Measurements from ENCODE around the gene RNF168. TPM values are rescaled to one million over a fixed set of nuclear protein-coding genes. Genes with fewer than 3 reads are reported as not detected.

RNF168 gene
- total RNA-seq, 1 experiment from 2014 or later, result 18.9 TPM

- intact Hi-C loops (cut with micrococcal nuclease; ENCODE audit: unreplicated experiment), result no loop called here
- H3K36me3 Mint-ChIP-seq (ENCODE audit: insufficient read depth, unreplicated experiment), result peaks cover 17% of the 10 kb centered on the region
- H3K27me3 Mint-ChIP-seq (ENCODE audit: insufficient read depth, unreplicated experiment), result no peaks in the 10 kb centered on the region
- BruUV-seq (replicated peaks), result no TSS peak
- H3K4me1 Mint-ChIP-seq (ENCODE audit: low read depth, unreplicated experiment), result no peaks in the 10 kb centered on the region
- Histone ChIP-seq H3K4me1 (no peaks in the 10 kb centered on the region), H3K4me3 (ENCODE audit: low read depth, low read length) (no peak overlapping the region), H3K27me3 (replicated peaks; ENCODE audit: control insufficient read depth, insufficient read depth, low read length) (no peaks in the 10 kb centered on the region), H3K36me3 (ENCODE audit: control insufficient read depth, insufficient read depth, low read length) (0 out of 2 replicates have a peak, but pooled peaks cover 1% of the 10 kb centered on the region), H3K9me3 (no peaks in the 10 kb centered on the region)
- H3K4me3 Mint-ChIP-seq (ENCODE audit: unreplicated experiment), result no peak overlapping the region
- no peak for TF ChIP-seq CTCF (IDR thresholded peaks at IDR 0.05; ENCODE audit: insufficient read depth in 1 of 2, low read depth in 1 of 2, low read length in 1 of 2, severe bottlenecking in 1 of 2, unreplicated experiment in 1 of 2)
- no peak overlapping the region for H3K27ac Mint-ChIP-seq (ENCODE audit: unreplicated experiment)
- no peak for DNase-seq
- POLR2A ChIA-PET, result no interaction called here
- no peaks in the 10 kb centered on the region for H3K9me3 Mint-ChIP-seq (ENCODE audit: unreplicated experiment)
- CTCF ChIA-PET, result no interaction called here
Measured at GRCh38 chr3:196493292-196493691, 10.3 kb downstream of the RNF168 start.

- Mint-ChIP-seq H3K27me3 (ENCODE audit: insufficient read depth, unreplicated experiment) (no peaks in the 10 kb centered on the region), H3K4me1 (ENCODE audit: low read depth, unreplicated experiment) (no peaks in the 10 kb centered on the region), H3K9me3 (ENCODE audit: unreplicated experiment) (no peaks in the 10 kb centered on the region), H3K4me3 (ENCODE audit: unreplicated experiment) (no peak overlapping the region), H3K27ac (ENCODE audit: unreplicated experiment) (no peak overlapping the region), H3K36me3 (ENCODE audit: insufficient read depth, unreplicated experiment) (peaks cover 14% of the 10 kb centered on the region)
- intact Hi-C loops (cut with micrococcal nuclease; ENCODE audit: unreplicated experiment), result no loop called here
- Histone ChIP-seq H3K9me3 (no peaks in the 10 kb centered on the region), H3K4me1 (no peaks in the 10 kb centered on the region), H3K36me3 (ENCODE audit: control insufficient read depth, insufficient read depth, low read length) (peaks cover 1% of the 10 kb centered on the region; the same call in 1 of the 2 replicates), H3K4me3 (ENCODE audit: low read depth, low read length) (no peak overlapping the region), H3K27me3 (replicated peaks; ENCODE audit: control insufficient read depth, insufficient read depth, low read length) (no peaks in the 10 kb centered on the region)
- ChIA-PET POLR2A (no interaction called here), CTCF (no interaction called here)
- no peak for TF ChIP-seq CTCF (IDR thresholded peaks at IDR 0.05; ENCODE audit: insufficient read depth in 1 of 2, low read depth in 1 of 2, low read length in 1 of 2, severe bottlenecking in 1 of 2, unreplicated experiment in 1 of 2)
- no TSS peak for BruUV-seq (replicated peaks)
- no peak for DNase-seq
Measured at GRCh38 chr3:196492080-196492479, 11.5 kb downstream of the RNF168 start.

GRCh38 chr3:196489747-196490146 lies 13.8 kb downstream of the RNF168 start:
- H3K4me3 ChIP-seq (ENCODE audit: low read depth, low read length), result no peak overlapping the region
- no TSS peak for BruUV-seq (replicated peaks)
- intact Hi-C loops (cut with micrococcal nuclease; ENCODE audit: unreplicated experiment), result loop anchor here (5.0 kb wide), 1 partner anchor 78 kb away; the partner anchor contains the start of genes FBXO45 and WDR53
- no peaks in the 10 kb centered on the region for H3K9me3 ChIP-seq
- Mint-ChIP-seq H3K27me3 (ENCODE audit: insufficient read depth, unreplicated experiment) (no peaks in the 10 kb centered on the region), H3K9me3 (ENCODE audit: unreplicated experiment) (no peaks in the 10 kb centered on the region), H3K27ac (ENCODE audit: unreplicated experiment) (no peak overlapping the region), H3K4me3 (ENCODE audit: unreplicated experiment) (no peak overlapping the region), H3K36me3 (ENCODE audit: insufficient read depth, unreplicated experiment) (peaks cover 21% of the 10 kb centered on the region), H3K4me1 (ENCODE audit: low read depth, unreplicated experiment) (no peaks in the 10 kb centered on the region)
- no peaks in the 10 kb centered on the region for H3K27me3 ChIP-seq (replicated peaks; ENCODE audit: control insufficient read depth, insufficient read depth, low read length)
- H3K4me1 ChIP-seq, result no peaks in the 10 kb centered on the region
- POLR2A ChIA-PET, result no interaction called here
- no peak for TF ChIP-seq CTCF (IDR thresholded peaks at IDR 0.05; ENCODE audit: insufficient read depth in 1 of 2, low read depth in 1 of 2, low read length in 1 of 2, severe bottlenecking in 1 of 2, unreplicated experiment in 1 of 2)
- no peaks in the 10 kb centered on the region; the same call in 1 of the 2 replicates for H3K36me3 ChIP-seq (ENCODE audit: control insufficient read depth, insufficient read depth, low read length)
- DNase-seq, result no peak
- CTCF ChIA-PET, result no interaction called here
